ENCODE results near the gene PDLIM4.

Gene PDLIM4

GRCh38 chr5:132234684-132235062 is 22.8 kb upstream of the PDLIM4 start:
- H3K27me3 Mint-ChIP-seq, result peaks cover 13% of the 10 kb centered on the region
- no peak for ATAC-seq
- H3K27ac Mint-ChIP-seq, result no peak overlapping the region
- DNase-seq, result no peak
- no peaks in the 10 kb centered on the region for H3K9me3 Mint-ChIP-seq
- H3K4me3 Mint-ChIP-seq, result no peak overlapping the region
- no peaks in the 10 kb centered on the region for H3K36me3 Mint-ChIP-seq (ENCODE audit: low read depth)
- peaks cover 12% of the 10 kb centered on the region for H3K4me1 Mint-ChIP-seq

- H3K9me3 Mint-ChIP-seq, result no peaks in the 10 kb centered on the region
- no peak overlapping the region for H3K27ac Mint-ChIP-seq
- peaks cover 7% of the 10 kb centered on the region for H3K4me1 Mint-ChIP-seq
Measured at GRCh38 chr5:132235340-132235739, 22.2 kb upstream of the PDLIM4 start.

GRCh38 chr5:132237141-132237540 is 20.4 kb upstream of the PDLIM4 start:
- DNase-seq, result no peak
- Mint-ChIP-seq H3K27me3 (peaks cover 3% of the 10 kb centered on the region), H3K9me3 (peaks cover 3% of the 10 kb centered on the region), H3K4me3 (no peak overlapping the region), H3K27ac (no peak overlapping the region), H3K4me1 (peaks cover 5% of the 10 kb centered on the region), H3K36me3 (ENCODE audit: low read depth) (no peaks in the 10 kb centered on the region)
- ATAC-seq, result peak; percentile 33

More at GRCh38 chr5:132235340-132235739, 22.2 kb upstream of the PDLIM4 start:
- Mint-ChIP-seq H3K27me3 (peaks cover 7% of the 10 kb centered on the region), H3K36me3 (ENCODE audit: low read depth) (no peaks in the 10 kb centered on the region), H3K4me3 (no peak overlapping the region)
- ATAC-seq (no peak), DNase-seq (no peak)

- H3K27ac Mint-ChIP-seq, result no peak overlapping the region
- peaks cover 4% of the 10 kb centered on the region for H3K9me3 Mint-ChIP-seq
- ATAC-seq (no peak), DNase-seq (no peak)
- H3K4me3 Mint-ChIP-seq, result no peak overlapping the region
- H3K4me1 Mint-ChIP-seq, result peaks cover 5% of the 10 kb centered on the region
- H3K27me3 Mint-ChIP-seq, result peaks cover 1% of the 10 kb centered on the region
- no peaks in the 10 kb centered on the region for H3K36me3 Mint-ChIP-seq (ENCODE audit: low read depth)
Measured at GRCh38 chr5:132237670-132238069, 19.8 kb upstream of the PDLIM4 start.

GRCh38 chr5:132238169-132238744 is 19.2 kb upstream of the PDLIM4 start:
- DNase-seq (peak; percentile 88), ATAC-seq (peak; percentile 82)
- H3K27me3 Mint-ChIP-seq, result no peaks in the 10 kb centered on the region

GRCh38 chr5:132238901-132239500 is 18.5 kb upstream of the PDLIM4 start:
- Mint-ChIP-seq H3K4me1 (peaks cover 5% of the 10 kb centered on the region), H3K36me3 (ENCODE audit: low read depth) (no peaks in the 10 kb centered on the region), H3K27ac (no peak overlapping the region), H3K9me3 (peaks cover 8% of the 10 kb centered on the region), H3K27me3 (peaks cover under 1% of the 10 kb centered on the region), H3K4me3 (no peak overlapping the region)
- DNase-seq (no peak), ATAC-seq (no peak)

More at GRCh38 chr5:132238169-132238744, 19.2 kb upstream of the PDLIM4 start:
- Mint-ChIP-seq H3K4me3 (no peak overlapping the region), H3K27ac (no peak overlapping the region), H3K36me3 (ENCODE audit: low read depth) (no peaks in the 10 kb centered on the region), H3K4me1 (peaks cover 5% of the 10 kb centered on the region), H3K9me3 (peaks cover 4% of the 10 kb centered on the region)

- peaks cover 5% of the 10 kb centered on the region for H3K4me1 Mint-ChIP-seq
Measured at GRCh38 chr5:132239776-132240175, 17.7 kb upstream of the PDLIM4 start.

GRCh38 chr5:132243366-132243977 is 14.0 kb upstream of the PDLIM4 start:
- peaks cover 37% of the 10 kb centered on the region for H3K9me3 Mint-ChIP-seq
- H3K36me3 Mint-ChIP-seq (ENCODE audit: low read depth), result peaks cover 15% of the 10 kb centered on the region
- DNase-seq, result no peak
- no peak for ATAC-seq
- H3K4me3 Mint-ChIP-seq, result no peak overlapping the region
- H3K27me3 Mint-ChIP-seq, result peaks cover 16% of the 10 kb centered on the region
- no peak overlapping the region for H3K27ac Mint-ChIP-seq
- no peaks in the 10 kb centered on the region for H3K4me1 Mint-ChIP-seq

More at GRCh38 chr5:132239776-132240175, 17.7 kb upstream of the PDLIM4 start:
- DNase-seq (no peak), ATAC-seq (no peak)
- Mint-ChIP-seq H3K27ac (no peak overlapping the region), H3K36me3 (ENCODE audit: low read depth) (peaks cover 5% of the 10 kb centered on the region), H3K9me3 (peaks cover 16% of the 10 kb centered on the region), H3K4me3 (no peak overlapping the region), H3K27me3 (peaks cover 3% of the 10 kb centered on the region)

GRCh38 chr5:132245593-132245992 is 11.9 kb upstream of the PDLIM4 start:
- Mint-ChIP-seq H3K4me3 (no peak overlapping the region), H3K4me1 (no peaks in the 10 kb centered on the region), H3K36me3 (ENCODE audit: low read depth) (peaks cover 15% of the 10 kb centered on the region), H3K27ac (no peak overlapping the region), H3K9me3 (peaks cover 37% of the 10 kb centered on the region), H3K27me3 (peaks cover 16% of the 10 kb centered on the region)
- DNase-seq (no peak), ATAC-seq (no peak)

- no peak overlapping the region for H3K27ac Mint-ChIP-seq
- peaks cover 16% of the 10 kb centered on the region for H3K27me3 Mint-ChIP-seq
- ATAC-seq (no peak), DNase-seq (no peak)
- no peak overlapping the region for H3K4me3 Mint-ChIP-seq
- no peaks in the 10 kb centered on the region for H3K4me1 Mint-ChIP-seq
- H3K36me3 Mint-ChIP-seq (ENCODE audit: low read depth), result peaks cover 15% of the 10 kb centered on the region
- peaks cover 37% of the 10 kb centered on the region for H3K9me3 Mint-ChIP-seq
Measured at GRCh38 chr5:132246806-132247205, 10.7 kb upstream of the PDLIM4 start.

- ATAC-seq, result no peak
- DNase-seq, result no peak
- Mint-ChIP-seq H3K27ac (no peak overlapping the region), H3K4me3 (no peak overlapping the region), H3K4me1 (no peaks in the 10 kb centered on the region), H3K36me3 (ENCODE audit: low read depth) (peaks cover 10% of the 10 kb centered on the region), H3K9me3 (peaks cover 15% of the 10 kb centered on the region), H3K27me3 (peaks cover 12% of the 10 kb centered on the region)
Measured at GRCh38 chr5:132250547-132250946, 6.9 kb upstream of the PDLIM4 start.

- Mint-ChIP-seq H3K4me1 (no peaks in the 10 kb centered on the region), H3K36me3 (ENCODE audit: low read depth) (peaks cover 7% of the 10 kb centered on the region), H3K4me3 (no peak overlapping the region), H3K9me3 (peaks cover 8% of the 10 kb centered on the region), H3K27me3 (peaks cover 10% of the 10 kb centered on the region), H3K27ac (no peak overlapping the region)
- DNase-seq (no peak), ATAC-seq (no peak)
Measured at GRCh38 chr5:132251220-132251725, 6.2 kb upstream of the PDLIM4 start.

GRCh38 chr5:132253008-132253441 is 4.5 kb upstream of the PDLIM4 start:
- ATAC-seq, result no peak
- peaks cover 2% of the 10 kb centered on the region for H3K4me1 Mint-ChIP-seq
- no peak overlapping the region for H3K27ac Mint-ChIP-seq
- H3K36me3 Mint-ChIP-seq (ENCODE audit: low read depth), result no peaks in the 10 kb centered on the region
- H3K9me3 Mint-ChIP-seq, result no peaks in the 10 kb centered on the region
- H3K27me3 Mint-ChIP-seq, result peaks cover 13% of the 10 kb centered on the region
- no peak overlapping the region for H3K4me3 Mint-ChIP-seq
- DNase-seq, result no peak

- Mint-ChIP-seq H3K27ac (no peak overlapping the region), H3K36me3 (ENCODE audit: low read depth) (no peaks in the 10 kb centered on the region), H3K4me1 (peaks cover 2% of the 10 kb centered on the region), H3K4me3 (no peak overlapping the region), H3K9me3 (no peaks in the 10 kb centered on the region), H3K27me3 (peaks cover 18% of the 10 kb centered on the region)
- DNase-seq, result no peak
- no peak for ATAC-seq
Measured at GRCh38 chr5:132253452-132254320, 3.8 kb upstream of the PDLIM4 start.
